MCF 10A (cell line): ENCODE measurements around the gene BCAP31. TPM values are rescaled to one million over a fixed set of nuclear protein-coding genes. Genes with fewer than 3 reads are reported as not detected.
"Not testable (repeated sequence)": the region's sequence is repeated elsewhere in the genome, so short reads cannot be mapped to it uniquely, and the experiment has no call there.

Experiments used
- BruUV-seq: library from RNA; stranded (reverse); fragments of 400-500 nt; replicated peaks from 2 replicates; lab custom pipeline; 2021; lab: Mats Ljungman, UMichigan
- CTCF ChIA-PET: fragments of 300-600 bp; sonication (Branson Sonifier 250); formaldehyde crosslinking; extraction: SDS; loops from one replicate; lab custom pipeline; 2021; ENCODE audit warnings: antibody characterized with exemption, inconsistent platforms; lab: Yijun Ruan, JAX
- POLR2A ChIA-PET: fragments of 300-600, 350-650 bp; sonication (Branson Sonifier 250); formaldehyde crosslinking; extraction: SDS; loops from one replicate; lab custom pipeline; 2020; ENCODE audit warnings: antibody characterized with exemption, inconsistent platforms; lab: Yijun Ruan, JAX
- DNase-seq: peaks from one replicate; pipeline ENCODE4 v3.0.0-alpha.2; 2018; ENCODE audit not compliant: unreplicated experiment
- H3K27ac Mint-ChIP-seq: one replicate; pipeline ENCODE4 v1.8.0; 2022; ENCODE audit warnings: mild to moderate bottlenecking, low read depth, mixed read lengths; ENCODE audit not compliant: unreplicated experiment
- H3K27me3 Mint-ChIP-seq: one replicate; pipeline ENCODE4 v1.8.0; 2022; ENCODE audit warnings: mixed read lengths; ENCODE audit not compliant: insufficient read depth, unreplicated experiment
- H3K36me3 Mint-ChIP-seq: one replicate; pipeline ENCODE4 v1.8.0; 2022; ENCODE audit warnings: mild to moderate bottlenecking, moderate library complexity, mixed read lengths; ENCODE audit not compliant: insufficient read depth, unreplicated experiment
- H3K4me1 Mint-ChIP-seq: one replicate; pipeline ENCODE4 v1.8.0; 2022; ENCODE audit warnings: mixed read lengths; ENCODE audit not compliant: insufficient read depth, unreplicated experiment
- H3K4me3 Mint-ChIP-seq: one replicate; pipeline ENCODE4 v1.8.0; 2022; ENCODE audit warnings: mild to moderate bottlenecking, moderate library complexity, mixed read lengths; ENCODE audit not compliant: unreplicated experiment
- H3K9me3 Mint-ChIP-seq: one replicate; pipeline ENCODE4 v1.8.0; 2022; ENCODE audit warnings: mixed read lengths; ENCODE audit not compliant: unreplicated experiment
- intact Hi-C: fragments of 100-400 bp; cut with micrococcal nuclease; formaldehyde crosslinking; loops from 2 replicates; pipeline ENCODE4 v1.14.1; 2022
- total RNA-seq: library from RNA; stranded (reverse); gene quantifications from 2 replicates; pipeline ENCODE4 v1.2.3, GENCODE V29; 2022
- TF ChIP-seq, protein P1 (sequence below): fragments of 200-600 bp; IDR thresholded peaks from one replicate; pipeline ENCODE4 v1.8.0; 2022; ENCODE audit warnings: antibody characterized with exemption, mild to moderate bottlenecking; ENCODE audit not compliant: unreplicated experiment

BCAP31 gene
- total RNA-seq, 1 experiment from 2014 or later = 203 TPM

DNA sequence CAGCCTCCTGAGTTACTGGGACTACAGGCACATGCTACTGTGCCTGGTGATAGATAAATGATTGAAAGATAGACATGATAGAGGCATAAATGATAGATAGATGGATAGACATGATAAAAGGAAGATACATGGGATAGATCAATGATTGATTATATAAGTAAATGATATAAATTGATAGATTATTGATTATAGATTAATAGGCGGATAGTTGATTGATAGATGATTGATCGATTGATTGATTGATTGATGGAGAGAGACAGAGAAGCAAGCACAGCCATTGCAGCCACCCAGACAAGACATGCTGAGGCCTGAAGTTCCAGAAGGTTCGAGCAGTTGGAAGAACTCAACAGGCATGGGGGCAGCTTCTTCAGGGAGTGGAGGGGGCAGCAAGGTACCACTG lies 22.2 kb upstream of the BCAP31 start:
- no TSS peak for BruUV-seq
- Mint-ChIP-seq H3K4me1 (no peaks in the 10 kb centered on the region), H3K27ac (no peak overlapping the region), H3K4me3 (no peak overlapping the region), H3K27me3 (peaks cover 33% of the 10 kb centered on the region), H3K36me3 (peaks cover 8% of the 10 kb centered on the region), H3K9me3 (peaks cover 17% of the 10 kb centered on the region)
- TF ChIP-seq, protein P1, sequence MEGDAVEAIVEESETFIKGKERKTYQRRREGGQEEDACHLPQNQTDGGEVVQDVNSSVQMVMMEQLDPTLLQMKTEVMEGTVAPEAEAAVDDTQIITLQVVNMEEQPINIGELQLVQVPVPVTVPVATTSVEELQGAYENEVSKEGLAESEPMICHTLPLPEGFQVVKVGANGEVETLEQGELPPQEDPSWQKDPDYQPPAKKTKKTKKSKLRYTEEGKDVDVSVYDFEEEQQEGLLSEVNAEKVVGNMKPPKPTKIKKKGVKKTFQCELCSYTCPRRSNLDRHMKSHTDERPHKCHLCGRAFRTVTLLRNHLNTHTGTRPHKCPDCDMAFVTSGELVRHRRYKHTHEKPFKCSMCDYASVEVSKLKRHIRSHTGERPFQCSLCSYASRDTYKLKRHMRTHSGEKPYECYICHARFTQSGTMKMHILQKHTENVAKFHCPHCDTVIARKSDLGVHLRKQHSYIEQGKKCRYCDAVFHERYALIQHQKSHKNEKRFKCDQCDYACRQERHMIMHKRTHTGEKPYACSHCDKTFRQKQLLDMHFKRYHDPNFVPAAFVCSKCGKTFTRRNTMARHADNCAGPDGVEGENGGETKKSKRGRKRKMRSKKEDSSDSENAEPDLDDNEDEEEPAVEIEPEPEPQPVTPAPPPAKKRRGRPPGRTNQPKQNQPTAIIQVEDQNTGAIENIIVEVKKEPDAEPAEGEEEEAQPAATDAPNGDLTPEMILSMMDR = no peak
- CTCF ChIA-PET = no interaction called here
- no peak for DNase-seq
- POLR2A ChIA-PET = no interaction called here
- intact Hi-C loops = no loop called here

DNA sequence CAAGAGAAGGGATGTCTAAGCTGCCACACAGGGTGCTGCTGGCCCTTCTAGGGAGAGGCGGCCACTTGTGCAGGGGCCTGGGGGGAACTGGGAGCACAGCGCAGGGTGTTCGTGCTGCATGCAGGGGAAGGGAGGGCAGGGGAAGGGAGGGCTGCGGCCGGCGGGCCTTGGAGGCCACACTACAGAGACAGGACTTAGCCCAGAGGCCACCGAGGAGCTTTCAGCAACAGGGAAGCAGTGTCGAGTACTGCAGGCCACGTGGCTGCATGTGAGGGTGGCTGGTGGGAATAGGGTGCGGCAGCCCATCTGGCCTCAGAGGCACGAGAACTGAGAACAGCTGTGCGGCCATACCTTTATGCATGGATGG lies 20.9 kb upstream of the BCAP31 start:
- BruUV-seq = not testable (repeated sequence)
- H3K9me3 Mint-ChIP-seq = peaks cover 14% of the 10 kb centered on the region

DNA sequence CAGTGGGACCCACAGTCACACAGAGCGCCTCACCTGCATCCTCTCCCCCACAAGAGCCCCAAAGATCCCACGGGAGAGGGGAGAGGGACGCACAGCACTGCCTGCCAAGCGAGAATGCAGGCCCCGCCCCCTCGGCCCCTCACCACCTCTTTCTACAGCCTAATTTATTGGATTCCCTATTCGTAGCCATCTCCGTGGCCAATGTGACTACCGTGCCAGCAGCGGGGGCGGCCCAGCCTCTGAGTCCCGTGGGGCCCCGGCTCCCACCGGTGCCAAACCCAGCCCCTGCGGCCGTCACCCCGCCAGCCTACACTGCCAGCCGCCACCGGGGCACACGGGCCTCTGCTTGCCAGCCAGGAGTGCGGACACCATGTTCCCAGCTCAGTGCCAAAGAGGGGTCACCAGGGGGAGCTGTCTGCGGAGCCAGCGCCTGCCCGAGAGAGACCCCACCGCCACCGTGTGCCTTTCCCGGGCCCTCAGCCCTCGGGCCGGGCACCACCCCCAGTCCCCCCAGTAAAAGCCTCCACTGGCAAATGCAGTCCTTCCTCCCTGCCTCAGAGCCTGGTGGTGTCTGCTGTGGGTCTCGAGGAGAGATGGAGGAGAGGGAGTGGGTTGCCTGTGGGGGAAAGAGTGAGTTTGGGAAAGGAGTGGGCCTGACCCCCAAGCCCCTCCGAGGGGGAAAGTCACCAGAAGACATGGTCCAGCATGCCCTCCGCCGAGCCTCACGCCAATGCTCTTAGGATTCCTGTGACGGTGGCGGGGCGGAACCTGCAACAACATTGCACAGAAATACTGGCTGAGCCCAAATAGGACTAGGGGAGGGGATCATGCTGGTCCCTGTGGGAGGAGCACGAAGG lies 20.3 kb upstream of the BCAP31 start:
- BruUV-seq = no TSS peak
- Mint-ChIP-seq H3K36me3 (peaks cover 8% of the 10 kb centered on the region), H3K27me3 (peaks cover 21% of the 10 kb centered on the region), H3K4me1 (no peaks in the 10 kb centered on the region), H3K27ac (no peak overlapping the region), H3K4me3 (no peak overlapping the region), H3K9me3 (peaks cover 8% of the 10 kb centered on the region)
- intact Hi-C loops = no loop called here
- TF ChIP-seq, protein P1 = no peak
- ChIA-PET CTCF (no interaction called here), POLR2A (no interaction called here)
- DNase-seq = no peak

More for the DNA sequence above, 20.9 kb upstream of the BCAP31 start:
- CTCF ChIA-PET, H3K4me3 Mint-ChIP-seq, H3K36me3 Mint-ChIP-seq, intact Hi-C loops, POLR2A ChIA-PET, H3K4me1 Mint-ChIP-seq, H3K27ac Mint-ChIP-seq, DNase-seq: not testable (repeated sequence)
- H3K27me3 Mint-ChIP-seq = peaks cover 28% of the 10 kb centered on the region

DNA sequence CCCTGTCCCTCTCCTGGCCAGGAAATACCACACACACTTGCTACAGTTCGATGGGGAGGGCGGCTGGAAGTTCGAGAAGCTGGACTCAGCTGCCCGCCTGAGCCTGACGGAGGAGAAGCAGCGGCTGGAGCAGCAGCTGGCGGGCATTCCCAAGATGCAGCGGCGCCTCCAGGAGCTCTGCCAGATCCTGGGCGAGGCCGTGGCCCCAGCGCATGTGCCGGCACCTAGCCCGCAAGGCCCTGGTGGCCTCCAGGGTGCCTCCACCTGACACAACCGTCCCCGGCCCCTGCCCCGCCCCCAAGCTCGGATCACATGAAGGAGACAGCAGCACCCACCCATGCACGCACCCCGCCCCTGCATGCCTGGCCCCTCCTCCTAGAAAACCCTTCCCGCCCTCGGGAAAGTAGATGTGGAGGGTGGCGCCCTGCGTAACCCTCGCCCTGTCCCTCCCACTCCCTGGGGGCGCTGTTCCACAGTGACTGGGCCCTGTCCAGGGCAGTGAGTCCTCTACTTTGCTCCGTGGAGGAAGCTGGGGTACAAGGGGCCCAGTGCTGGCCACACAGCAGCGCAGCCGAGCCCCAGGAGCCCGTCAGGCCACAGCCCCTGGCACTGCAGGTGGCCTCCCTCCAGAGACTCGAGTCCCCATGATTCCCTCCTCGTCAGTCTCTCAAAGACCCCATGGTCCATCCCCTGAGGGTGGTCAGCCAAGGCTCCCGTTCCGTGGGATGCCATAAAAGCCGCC lies 19.5 kb upstream of the BCAP31 start:
- POLR2A ChIA-PET, H3K4me1 Mint-ChIP-seq, H3K36me3 Mint-ChIP-seq, BruUV-seq, H3K9me3 Mint-ChIP-seq, H3K4me3 Mint-ChIP-seq, intact Hi-C loops, CTCF ChIA-PET, H3K27ac Mint-ChIP-seq, DNase-seq: not testable (repeated sequence)
- H3K27me3 Mint-ChIP-seq = peaks cover 13% of the 10 kb centered on the region

DNA sequence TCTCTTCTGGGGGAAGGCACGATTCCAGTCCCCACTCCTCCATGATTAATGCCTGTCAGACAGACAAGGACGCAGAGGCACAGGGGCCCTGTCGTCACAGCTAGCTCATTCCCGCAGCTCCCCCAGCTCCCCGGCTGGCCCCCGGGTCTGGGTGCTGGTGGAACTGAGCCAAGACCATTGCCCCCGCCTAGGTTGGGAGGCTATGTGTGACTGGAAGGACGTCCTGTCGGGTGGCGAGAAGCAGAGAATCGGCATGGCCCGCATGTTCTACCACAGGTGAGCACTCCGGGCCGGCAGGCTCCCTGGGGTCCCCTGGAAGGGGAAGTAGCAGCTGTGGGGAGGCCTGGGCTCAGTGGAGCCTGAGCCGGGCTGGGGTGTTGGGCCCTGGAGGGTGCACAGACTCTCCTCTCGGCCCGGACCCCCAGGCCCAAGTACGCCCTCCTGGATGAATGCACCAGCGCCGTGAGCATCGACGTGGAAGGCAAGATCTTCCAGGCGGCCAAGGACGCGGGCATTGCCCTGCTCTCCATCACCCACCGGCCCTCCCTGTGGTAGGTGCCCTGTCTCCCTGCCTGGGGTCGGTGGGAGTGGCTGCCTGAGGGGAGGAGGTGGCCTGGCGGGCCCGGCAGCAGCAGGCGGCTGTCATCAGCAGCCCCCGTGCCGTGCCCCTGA lies 18.7 kb upstream of the BCAP31 start:
- H3K27ac Mint-ChIP-seq, BruUV-seq, H3K36me3 Mint-ChIP-seq, CTCF ChIA-PET, H3K9me3 Mint-ChIP-seq, H3K4me3 Mint-ChIP-seq, H3K4me1 Mint-ChIP-seq, DNase-seq, intact Hi-C loops, POLR2A ChIA-PET: not testable (repeated sequence)
- peaks cover 11% of the 10 kb centered on the region for H3K27me3 Mint-ChIP-seq

DNA sequence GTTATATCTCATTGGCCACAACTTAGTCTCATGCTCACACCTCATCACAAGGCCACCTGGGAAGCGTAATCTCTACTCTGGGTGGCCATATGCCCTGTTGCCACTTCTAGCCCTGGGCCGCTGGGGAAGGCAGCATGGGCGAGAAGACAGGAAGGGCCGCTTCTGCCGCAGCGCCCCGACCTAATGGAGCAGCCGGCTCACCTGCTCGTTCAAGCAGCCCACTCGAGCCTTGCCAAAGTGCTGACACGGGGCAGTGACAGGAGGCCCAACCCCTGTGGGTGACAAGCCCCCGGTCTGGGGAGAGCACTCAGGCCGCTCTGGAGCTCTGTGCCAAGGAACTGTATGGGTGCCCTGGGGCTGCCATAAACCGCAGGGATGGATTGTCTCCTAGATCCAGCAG lies 17.9 kb upstream of the BCAP31 start:
- BruUV-seq, H3K4me3 Mint-ChIP-seq, H3K4me1 Mint-ChIP-seq, intact Hi-C loops, CTCF ChIA-PET, H3K9me3 Mint-ChIP-seq, POLR2A ChIA-PET, DNase-seq, H3K36me3 Mint-ChIP-seq, H3K27ac Mint-ChIP-seq: not testable (repeated sequence)
- peaks cover 11% of the 10 kb centered on the region for H3K27me3 Mint-ChIP-seq
